DMS 273 (cell line): ENCODE data around the gene NEDD4L.

Source experiments
- DNase-seq: peaks from one replicate; lab custom pipeline; 2025; ENCODE audit not compliant: unreplicated experiment; lab: John Stamatoyannopoulos, UW

NEDD4L gene

DNA sequence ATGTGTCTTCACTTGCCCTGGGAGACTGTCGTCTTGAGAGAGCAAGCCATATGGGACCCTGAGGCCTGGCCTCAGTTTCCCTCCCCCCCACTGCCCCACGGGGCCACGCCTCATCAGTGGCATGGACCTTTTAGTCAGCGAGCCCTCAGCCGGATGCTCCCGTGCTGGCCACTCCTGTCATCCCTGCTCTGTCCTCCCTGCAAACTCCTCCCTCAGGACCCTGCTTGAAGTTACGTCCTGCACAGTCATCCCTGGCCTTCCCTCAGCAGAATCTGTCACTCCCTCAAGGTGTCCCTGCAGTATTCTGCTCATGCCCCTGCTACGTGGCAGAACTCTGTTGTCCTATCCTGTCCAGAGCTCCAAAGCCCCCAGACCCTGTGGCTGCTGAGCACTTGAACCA lies 265.1 kb downstream of the NEDD4L start:
- no peak for DNase-seq

DNA sequence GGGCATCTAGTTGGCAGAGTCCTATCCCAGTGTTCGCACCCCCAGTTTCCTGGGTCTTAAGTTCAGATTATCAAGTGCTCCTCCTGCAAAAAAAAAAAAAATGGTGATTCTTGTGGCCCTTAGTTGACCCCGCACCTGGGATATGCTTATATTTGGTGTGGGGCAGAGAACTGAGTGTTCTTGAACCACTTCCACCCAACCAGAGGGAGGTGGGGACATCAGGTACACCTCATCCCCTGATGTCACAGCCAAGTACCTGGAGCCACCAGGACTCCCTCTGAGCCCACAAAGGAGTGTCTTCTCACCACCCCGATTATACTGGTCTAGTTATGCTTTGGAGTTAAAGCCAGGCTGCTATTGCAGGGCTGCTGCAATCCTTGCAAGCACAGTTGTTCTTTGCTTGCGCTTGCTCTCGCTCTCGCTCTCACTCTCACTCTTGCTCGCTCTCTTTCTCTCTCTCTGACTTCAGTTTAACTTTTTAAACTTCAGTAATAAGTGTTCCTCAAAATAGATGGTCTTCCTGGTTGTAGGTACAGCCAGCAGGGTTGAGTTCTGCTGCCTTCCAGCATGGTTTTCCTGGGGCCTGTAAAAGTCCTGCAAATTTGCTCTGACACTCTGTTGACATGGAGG lies 265.7 kb downstream of the NEDD4L start:
- no peak for DNase-seq

DNA sequence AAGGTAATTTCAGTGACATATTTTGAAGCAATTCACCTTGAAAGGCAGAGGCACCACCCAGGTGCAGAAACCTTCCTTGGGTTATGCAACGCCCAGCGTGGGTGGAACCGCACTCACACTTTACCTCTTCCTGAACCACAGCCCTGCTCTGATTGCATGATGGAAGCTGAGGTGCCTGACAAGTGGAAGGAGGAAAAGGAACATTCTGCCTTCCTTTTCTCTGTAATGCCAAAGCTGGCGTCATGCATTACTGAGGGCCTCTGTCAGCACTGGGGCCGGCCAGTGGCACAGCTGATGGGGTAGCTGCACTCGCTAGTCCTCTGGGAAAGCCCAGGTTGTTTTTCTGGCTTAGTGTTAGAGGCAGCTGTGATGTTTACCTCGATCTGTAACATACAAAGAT lies 266.5 kb downstream of the NEDD4L start:
- DNase-seq: no peak

DNA sequence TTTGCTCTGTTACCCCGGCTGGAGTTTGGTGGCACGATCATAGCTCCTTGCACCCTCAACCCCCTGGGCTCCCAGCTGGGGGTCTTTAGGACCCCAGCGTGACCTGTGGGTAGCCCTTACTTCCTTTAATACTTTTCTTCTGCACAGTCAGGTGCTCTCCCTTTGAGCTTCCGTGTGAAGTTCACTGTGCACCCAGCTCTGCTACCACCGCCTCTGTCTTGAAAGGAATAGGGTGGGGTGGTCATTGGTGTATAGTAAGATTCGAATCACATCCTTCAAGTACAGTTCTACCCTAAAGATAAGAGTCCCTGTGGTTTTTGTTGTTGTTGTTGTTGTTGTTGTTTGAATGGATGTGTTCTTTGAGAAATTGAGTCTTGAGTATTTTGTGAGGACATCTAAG lies 267.4 kb downstream of the NEDD4L start:
- DNase-seq: no peak

DNA sequence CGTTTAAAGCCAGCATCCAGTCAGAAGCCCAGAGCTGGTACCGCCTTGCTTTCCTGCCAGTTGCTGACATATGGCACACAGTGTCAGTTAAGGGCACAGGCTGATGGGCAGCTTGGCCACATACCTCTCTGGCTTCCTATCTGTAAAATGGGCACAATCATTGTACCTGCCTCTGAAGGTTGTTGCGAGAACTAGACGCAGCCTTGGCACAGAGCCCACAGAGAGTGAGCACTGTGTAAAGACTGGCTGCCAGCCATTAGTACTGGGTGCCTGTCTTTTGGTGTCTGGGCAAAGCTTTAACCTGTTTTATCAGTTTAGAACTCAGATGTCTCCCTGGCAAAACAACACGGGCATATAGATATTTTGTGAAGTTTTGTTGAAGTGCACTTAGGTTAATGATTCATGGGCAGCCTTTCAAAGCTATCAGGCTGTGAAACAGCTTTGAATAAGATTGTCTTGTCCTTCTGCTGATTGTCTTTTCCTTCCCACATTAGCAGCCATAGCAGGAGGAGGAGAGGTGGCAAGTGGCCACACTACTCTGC lies 269.5 kb downstream of the NEDD4L start:
- peak; percentile 26 for DNase-seq

DNA sequence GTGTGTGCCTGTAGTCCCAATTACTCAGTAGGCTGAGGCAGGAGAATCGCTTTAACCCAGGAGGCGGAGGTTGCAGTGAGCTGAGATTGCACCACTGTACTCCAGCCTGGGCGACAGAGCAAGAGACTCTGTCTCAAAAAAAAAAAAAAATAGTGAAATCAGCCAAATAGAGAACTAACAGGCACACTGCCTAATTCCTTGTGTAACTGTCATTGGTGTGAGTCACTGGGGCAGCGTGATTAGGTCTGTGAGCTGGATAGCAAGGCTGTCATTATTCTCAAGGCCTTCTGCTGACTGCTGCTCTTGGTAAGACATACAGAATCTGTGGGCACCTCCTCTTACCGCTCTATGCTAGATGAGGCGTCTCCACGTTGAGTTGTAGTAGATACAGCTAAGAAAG lies 270.3 kb downstream of the NEDD4L start:
- DNase-seq: no peak

DNA sequence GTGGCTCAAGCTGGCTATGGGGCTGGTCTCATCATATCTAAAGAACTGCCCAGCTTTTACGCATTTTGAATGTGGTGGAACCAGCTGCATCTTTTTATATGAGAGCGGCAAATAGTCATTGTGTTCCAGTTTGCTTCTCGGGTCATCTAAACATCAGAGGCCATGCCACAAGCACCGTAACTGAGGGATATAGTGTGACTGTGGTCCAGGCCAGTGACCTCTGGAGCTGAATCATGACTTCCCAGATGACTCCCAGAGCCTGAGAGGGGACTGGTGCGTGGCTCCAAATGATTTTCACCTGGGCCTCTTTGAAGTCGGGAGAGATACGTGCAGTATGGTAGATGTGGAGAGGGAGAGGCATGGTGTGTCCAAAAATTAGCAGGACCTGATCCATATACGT lies 271.0 kb downstream of the NEDD4L start:
- no peak for DNase-seq

DNA sequence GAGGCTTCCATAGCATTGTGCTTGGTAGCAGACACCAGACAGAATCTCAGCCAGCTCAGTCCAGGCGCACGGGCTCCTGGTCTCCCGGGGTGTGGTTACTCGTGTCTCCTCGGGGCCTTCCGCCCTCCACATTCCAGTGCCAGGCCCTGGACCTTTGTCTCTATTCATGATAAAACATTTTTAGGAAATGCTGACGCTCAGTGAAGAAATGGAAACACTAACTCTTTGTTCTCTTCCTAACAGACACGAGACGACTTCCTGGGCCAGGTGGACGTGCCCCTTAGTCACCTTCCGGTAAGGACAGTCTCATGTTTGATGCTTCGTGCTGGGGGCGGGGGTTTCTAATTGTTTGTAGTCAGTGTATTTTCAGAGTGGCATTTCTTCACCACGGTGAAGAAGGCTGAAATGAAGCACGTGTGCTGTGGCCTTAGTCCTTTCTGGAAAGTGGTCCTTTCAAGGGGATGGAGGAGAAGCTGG lies 271.8 kb downstream of the NEDD4L start:
- no peak for DNase-seq

DNA sequence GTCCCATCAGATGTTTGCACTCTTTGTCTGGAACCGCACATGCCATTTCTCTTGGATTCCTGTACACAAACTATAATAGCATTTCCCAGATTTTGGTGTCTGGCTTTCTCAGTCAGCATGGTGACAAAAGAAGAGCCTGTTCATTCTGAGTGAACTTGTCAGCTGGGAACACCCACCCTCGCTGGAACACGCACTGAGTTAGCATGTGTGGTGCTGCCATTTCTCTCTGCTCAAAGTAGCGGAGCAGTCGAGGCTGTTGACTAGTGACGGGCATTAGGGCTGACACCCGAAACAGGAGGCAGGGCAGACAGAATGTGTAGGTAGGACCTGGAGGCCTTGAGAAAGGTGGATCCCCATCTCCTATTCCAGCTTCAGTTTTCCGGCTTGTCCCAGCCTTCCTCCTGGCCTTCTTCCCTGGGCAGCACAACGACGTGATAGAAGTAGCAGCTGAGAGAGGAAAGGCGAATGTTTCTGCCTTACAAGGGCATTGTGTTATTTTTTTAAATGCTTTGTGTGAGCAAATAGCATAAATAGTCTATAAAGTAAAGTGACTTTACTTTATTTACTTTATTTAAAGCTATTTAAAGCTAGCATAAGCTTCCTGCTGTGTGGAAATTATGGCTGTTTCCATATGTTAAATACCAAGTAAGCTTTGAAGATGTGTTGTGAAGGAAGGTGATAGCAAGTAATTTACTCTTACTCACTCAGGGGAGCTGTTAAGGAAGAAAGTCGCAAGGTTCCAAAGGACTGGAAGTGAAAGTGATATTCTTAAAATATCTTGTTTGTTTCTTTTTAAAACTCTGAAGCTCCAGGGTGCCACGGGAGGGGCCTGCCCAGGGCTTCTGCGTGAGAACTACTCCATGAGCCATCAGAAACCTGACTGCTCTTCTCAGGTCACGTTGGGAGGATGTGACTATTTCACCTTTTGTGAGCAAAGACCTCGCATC lies 272.6 kb downstream of the NEDD4L start:
- no peak for DNase-seq

DNA sequence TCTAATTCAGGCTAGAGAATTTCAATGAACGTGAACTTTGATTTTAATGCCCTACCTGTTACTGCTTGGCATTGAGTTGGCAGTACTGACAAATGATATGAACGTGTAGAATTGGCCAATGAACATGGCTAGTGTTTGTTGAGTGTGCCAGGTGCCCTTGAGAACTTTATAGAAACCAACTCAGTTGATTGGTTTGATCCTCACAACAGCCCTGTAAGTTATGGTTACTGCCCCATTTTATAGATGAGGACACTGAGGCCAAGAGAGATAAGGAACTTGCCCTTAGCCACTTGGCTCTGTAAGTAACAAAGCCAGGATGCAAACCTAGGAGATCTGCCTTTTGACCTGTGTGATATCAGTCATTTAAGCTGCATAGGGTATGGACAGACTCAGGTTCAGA lies 275.7 kb downstream of the NEDD4L start:
- DNase-seq: no peak

DNA sequence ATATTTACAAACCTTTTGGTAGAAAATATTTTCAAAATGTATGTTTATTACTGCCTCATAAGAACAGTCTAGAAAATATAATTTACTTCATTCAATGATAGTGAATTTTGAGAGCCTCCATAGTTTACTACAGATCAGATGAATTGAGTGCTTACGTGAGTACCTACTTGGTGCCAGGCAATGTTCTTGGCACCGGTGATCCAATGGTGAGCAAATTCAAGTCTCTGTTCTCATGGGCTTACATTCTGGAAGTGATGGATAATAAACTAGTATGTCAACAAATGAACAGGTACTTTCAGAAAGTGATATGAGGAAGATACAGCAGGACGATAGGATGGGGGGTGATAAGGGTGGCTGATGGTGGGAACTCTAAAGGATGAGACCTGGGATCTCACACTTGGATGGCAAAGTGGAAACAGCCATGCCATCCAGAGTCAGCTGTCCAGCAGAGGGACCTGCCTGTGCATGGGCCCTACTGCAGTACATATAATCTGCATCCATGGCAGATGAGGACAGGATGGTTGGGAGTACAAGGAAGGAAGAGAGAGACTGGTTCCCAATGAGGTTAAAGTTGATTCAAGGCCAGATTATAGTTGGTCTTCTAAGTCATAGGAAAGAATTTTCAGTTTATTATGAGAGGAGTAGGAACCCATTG lies 277.0 kb downstream of the NEDD4L start:
- no peak for DNase-seq

DNA sequence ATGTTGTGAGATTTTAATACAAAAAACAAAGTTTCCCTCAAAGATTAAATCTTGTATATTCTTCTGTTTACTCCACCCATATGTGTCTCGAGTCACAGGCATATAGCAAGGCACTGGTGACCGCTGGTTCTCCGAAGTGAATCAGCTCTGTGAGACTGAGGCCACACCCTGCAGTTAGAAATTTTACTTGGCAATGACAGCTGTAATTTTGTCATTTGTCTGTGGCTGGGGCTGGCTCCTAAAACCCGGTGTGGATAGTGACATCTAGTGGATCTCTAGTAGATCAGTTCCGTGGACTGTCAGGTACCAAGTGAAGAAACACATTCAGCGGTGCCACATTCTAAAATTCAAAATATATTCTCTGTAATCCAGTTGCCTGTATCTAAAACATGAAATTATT lies 278.0 kb downstream of the NEDD4L start:
- peak; percentile 61 for DNase-seq

DNA sequence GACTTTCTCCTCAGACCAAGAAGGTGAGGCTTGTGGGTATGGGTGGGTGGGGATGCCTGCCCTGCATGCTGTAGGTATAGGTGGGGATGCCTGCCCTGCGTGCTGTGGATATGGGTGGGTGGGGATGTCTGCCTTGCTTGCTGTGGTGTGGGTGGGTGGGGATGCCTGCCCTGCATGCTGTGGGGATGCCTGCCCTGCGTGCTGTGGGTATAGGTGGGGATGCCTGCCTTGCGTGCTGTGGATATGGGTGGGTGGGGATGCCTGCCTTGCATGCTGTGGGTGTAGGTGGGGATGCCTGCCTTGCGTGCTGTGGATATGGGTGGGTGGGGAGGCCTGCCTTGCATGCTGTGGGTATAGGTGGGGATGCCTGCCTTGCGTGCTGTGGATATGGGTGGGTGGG lies 278.4 kb downstream of the NEDD4L start:
- no peak for DNase-seq

DNA sequence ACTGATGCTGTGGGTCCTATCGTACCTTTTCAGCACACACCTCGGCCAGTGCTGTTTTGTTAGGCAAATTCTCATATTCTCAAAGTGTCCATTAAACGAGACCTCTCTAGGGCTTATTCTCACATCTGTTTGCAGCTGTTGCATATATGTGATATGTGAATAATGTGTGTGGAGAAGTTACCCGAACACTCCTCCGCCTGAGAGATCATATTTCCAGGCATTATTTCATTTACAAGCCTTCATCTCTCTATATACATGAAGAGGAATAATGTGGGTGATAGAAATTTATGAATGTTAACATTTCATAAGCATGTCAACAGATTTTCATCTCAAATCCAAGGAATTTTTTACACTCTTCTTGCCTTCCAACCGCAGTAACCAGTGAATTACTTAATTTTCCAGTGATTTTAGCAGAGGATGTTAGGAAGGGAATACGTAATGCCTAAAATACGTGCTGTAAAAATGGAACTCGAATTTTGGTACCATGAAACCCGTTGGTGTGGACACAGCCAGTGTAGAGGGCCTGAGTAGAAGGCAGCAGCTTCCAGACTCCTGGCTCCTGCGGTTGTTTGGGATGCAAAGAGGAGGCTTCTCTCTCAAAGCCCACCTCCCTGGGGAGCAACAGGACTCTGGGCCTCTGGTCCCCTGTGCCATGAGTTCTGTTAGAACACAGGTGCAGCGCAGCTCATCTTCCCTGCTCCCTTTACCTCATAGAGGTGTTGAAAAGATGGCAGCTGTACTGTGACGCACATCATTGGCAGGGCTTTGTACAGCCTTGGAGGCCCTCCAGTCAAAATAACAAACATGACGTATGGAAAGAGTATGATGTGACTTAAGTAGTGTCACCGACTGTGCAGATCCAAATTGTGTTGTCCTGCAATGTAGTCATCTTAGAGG lies 280.1 kb downstream of the NEDD4L start:
- no peak for DNase-seq

DNA sequence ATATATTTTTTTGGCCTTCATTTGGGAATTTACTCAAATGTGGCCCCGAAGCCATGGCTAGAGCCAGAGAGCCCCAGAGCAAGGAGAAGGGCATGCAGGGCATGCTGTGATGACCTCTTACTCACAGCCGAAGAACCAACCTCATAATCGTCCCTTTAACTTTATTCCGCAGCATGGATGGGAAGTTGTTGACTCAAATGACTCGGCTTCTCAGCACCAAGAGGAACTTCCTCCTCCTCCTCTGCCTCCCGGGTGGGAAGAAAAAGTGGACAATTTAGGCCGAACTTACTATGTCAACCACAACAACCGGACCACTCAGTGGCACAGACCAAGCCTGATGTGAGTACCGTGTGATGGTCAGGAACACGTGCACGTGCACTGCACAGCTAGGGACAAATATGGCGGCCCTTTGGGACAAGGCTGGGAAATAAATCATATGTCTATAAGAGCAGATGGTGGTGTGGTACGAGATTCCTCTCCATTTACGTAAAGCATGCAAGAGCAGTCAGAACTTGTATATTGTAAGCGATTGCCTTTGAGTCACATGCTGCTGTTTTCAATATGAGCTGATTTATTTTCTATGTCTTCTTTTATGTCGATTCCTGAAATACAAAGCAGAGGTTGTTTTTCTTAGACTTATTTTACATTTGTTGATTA lies 280.9 kb downstream of the NEDD4L start:
- no peak for DNase-seq

DNA sequence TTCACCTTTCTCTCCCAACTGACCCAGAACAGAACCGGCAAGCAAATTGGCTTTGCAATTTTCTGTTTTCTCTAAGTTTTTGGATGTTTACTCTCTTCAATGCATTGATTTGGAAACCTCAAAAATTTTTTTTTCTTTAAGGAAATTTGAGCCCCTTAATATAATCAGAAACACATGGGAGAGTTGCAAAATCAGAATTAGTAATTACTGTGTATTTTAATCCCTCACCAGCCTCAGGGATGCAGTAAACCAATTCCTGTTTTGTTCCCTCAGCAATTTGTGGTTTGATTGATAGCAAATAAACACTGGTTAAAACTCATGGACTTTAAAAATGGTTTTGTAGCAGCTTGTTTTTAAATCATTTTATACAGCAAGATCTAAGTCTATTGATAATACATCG lies 281.5 kb downstream of the NEDD4L start:
- no peak for DNase-seq

DNA sequence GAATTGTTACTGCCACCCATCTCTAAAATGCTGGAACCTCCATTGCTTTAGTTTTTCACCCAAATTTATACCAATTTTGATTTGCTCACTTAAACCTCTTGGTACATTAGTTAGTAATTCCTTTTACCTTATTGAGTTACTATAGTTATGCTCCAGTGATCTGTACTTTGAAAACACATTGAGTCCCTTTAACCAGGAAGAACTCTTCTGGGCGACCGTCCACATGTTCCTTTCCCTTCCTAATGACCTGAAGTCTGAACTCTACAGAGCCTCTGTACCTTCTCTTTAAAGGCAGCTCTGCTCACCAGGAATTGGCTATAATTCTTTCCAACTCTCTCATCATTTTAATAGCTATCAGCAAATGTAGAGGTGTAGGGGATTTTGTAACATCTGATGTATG lies 290.0 kb downstream of the NEDD4L start:
- DNase-seq: no peak

DNA sequence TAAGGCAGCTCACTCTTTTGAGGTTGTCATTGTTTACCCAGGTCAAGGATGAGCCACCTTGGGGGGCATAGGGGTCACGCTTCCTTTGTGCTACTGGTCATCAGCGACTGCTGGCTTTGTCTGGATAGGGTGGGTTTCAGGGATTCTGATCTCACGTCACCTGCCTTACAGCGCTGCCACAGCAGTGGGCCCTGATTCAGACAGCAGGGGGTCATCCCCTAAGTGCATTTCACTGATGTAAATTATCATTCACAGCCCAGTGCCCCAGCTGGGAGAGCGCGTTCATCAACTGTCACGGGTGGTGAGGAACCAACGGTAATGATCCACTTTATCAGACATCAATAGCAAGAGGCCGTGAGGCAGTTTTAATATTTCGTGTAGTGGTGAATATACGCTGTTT lies 291.2 kb downstream of the NEDD4L start:
- no peak for DNase-seq

DNA sequence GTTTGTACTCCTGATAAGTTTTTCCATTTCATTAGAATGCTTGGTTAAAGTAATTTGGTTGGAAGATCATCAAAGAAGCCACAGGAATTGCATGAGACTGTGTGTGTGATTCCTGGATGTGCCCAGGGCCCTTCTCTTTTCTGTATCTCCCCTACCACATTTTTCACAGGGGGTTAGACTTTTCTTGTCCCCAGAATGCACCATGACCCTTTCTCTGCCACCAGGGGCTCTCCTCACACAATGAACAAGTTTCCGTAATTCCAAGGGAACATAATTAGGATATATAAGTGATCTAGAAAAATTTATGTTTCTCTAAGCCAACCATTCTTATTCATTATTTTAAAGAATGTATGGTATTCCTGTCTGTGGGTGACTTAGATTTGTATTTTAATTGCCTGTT lies 291.8 kb downstream of the NEDD4L start:
- DNase-seq: no peak

DNA sequence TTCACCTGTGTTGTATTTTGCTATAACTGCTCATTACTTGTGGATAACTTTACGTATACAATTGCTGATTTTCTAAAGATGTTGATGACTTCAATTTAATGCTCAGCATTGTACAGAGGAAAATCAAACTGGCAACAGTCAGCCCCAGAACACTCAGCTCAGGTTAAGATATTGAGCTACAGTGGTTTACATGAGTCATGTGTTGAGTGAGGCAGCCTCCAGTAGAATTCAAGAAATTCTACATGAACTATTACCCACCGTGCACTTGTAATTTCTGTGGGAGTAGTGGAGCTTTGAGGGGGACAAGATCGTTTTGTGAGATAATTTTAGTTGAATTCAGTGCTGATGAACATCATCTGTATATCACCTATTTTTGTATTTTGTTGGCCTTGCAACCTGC lies 292.6 kb downstream of the NEDD4L start:
- DNase-seq: no peak
